Panc1 (cell line): Measurements from ENCODE around the gene MTA1. TPM values are rescaled to one million over a fixed set of nuclear protein-coding genes. Genes with fewer than 3 reads are reported as not detected.

ENCODE experiments used
- ATAC-seq: fragments of 200-7000 bp; cut with Tn5 transposase; 2 replicates; pipeline ENCODE4 v1.9.1; 2020; ENCODE audit warnings: mild to moderate bottlenecking, moderate library complexity
- BruUV-seq: library from RNA; stranded (reverse); fragments of 400-500 nt; replicated peaks from 2 replicates; lab custom pipeline; 2021; lab: Mats Ljungman, UMichigan
- CTCF ChIA-PET: fragments of 300-600 bp; sonication (Branson Sonifier 250); formaldehyde crosslinking; loops from one replicate; lab custom pipeline; 2022; ENCODE audit warnings: antibody characterized with exemption; lab: Charles Lee
- POLR2A ChIA-PET: fragments of 300-600 bp; sonication (Branson Sonifier 250); formaldehyde crosslinking; loops from one replicate; lab custom pipeline; 2022; ENCODE audit warnings: antibody characterized with exemption; lab: Charles Lee
- DNase-seq: peaks from one replicate; pipeline ENCODE4 v3.0.0-alpha.2; 2010; ENCODE audit warnings: low read depth, low spot score
- H3K27ac ChIP-seq: 2 replicates; pipeline ENCODE4 v1.5.1; 2011; ENCODE audit warnings: mild to moderate bottlenecking, low read length, inconsistent platforms
- H3K27me3 ChIP-seq: fragments of 200-500 bp; sonication (Bioruptor generic); 2 replicates; pipeline ENCODE4 v1.6.0; 2014; ENCODE audit warnings: low read length, inconsistent platforms; ENCODE audit not compliant: control insufficient read depth, insufficient read depth
- H3K36me3 ChIP-seq: fragments of 200-500 bp; sonication (Bioruptor generic); 2 replicates; pipeline ENCODE4 v1.5.1; 2014; ENCODE audit warnings: inconsistent platforms, mild to moderate bottlenecking, low read length, moderate library complexity; ENCODE audit not compliant: control insufficient read depth, insufficient read depth
- H3K4me1 ChIP-seq: 2 replicates; pipeline ENCODE4 v1.5.1; 2011; ENCODE audit warnings: inconsistent platforms, mild to moderate bottlenecking, low read length, moderate library complexity; ENCODE audit not compliant: control insufficient read depth, insufficient read depth
- H3K4me3 ChIP-seq, 2 experiments: 2 replicates each; pipeline ENCODE4 v1.5.1; 2011 to 2012; ENCODE audit warnings: low read depth in 2 of 2, low read length in 2 of 2, mild to moderate bottlenecking in 2 of 2, inconsistent platforms in 1 of 2, moderate library complexity in 1 of 2
- H3K9me3 ChIP-seq: fragments of 200-500 bp; sonication (Bioruptor generic); 2 replicates; pipeline ENCODE4 v1.5.1; 2014; ENCODE audit warnings: low read depth, mild to moderate bottlenecking, inconsistent platforms, low read length, moderate library complexity; ENCODE audit not compliant: control insufficient read depth, insufficient read depth
- POLR2AphosphoS5 ChIP-seq: IDR thresholded peaks from 2 replicates; pipeline ENCODE4 v1.6.1; 2012; ENCODE audit warnings: mild to moderate bottlenecking, low read depth, low read length, moderate library complexity
- SIN3A ChIP-seq: IDR thresholded peaks from 2 replicates; pipeline ENCODE4 v1.6.1; 2012; ENCODE audit warnings: low read depth, mild to moderate bottlenecking, low read length, moderate library complexity, borderline replicate concordance; ENCODE audit not compliant: insufficient read depth
- TCF7L2 ChIP-seq: IDR thresholded peaks from 2 replicates; pipeline ENCODE4 v1.6.1; 2011; ENCODE audit warnings: mild to moderate bottlenecking, low read depth, low read length, inconsistent platforms
- in situ Hi-C: cut with HindIII; loops from 2 replicates; pipeline ENCODE4 v1.10.0; 2016; ENCODE audit warnings: low sequenced_read_pairs, low pct_unique_long_range_greater_than_20kb
- intact Hi-C: fragments of 100-400 bp; cut with micrococcal nuclease; formaldehyde crosslinking; loops from one replicate; pipeline ENCODE4 v1.10.0; 2022; ENCODE audit not compliant: unreplicated experiment
- total RNA-seq: library from RNA; stranded (reverse); gene quantifications from one replicate; pipeline ENCODE4 v1.2.1, GENCODE V29; 2021; ENCODE audit not compliant: unreplicated experiment
- TF ChIP-seq, protein P1 (sequence below): fragments of 450-650 bp; IDR thresholded peaks from 2 replicates; pipeline ENCODE4 v1.5.1; 2017; ENCODE audit warnings: mild to moderate bottlenecking
- TF ChIP-seq, protein P2 (sequence below), 2 experiments: IDR thresholded peaks; 2 replicates each; pipeline ENCODE4 v1.6.1; 2011 to 2012; ENCODE audit warnings: low read depth in 2 of 2, control low read depth in 1 of 2, low read length in 1 of 2, mild to moderate bottlenecking in 1 of 2, moderate library complexity in 1 of 2; ENCODE audit not compliant: insufficient read depth in 1 of 2

Gene MTA1
- total RNA-seq, 1 experiment from 2014 or later, result 105 TPM

DNA sequence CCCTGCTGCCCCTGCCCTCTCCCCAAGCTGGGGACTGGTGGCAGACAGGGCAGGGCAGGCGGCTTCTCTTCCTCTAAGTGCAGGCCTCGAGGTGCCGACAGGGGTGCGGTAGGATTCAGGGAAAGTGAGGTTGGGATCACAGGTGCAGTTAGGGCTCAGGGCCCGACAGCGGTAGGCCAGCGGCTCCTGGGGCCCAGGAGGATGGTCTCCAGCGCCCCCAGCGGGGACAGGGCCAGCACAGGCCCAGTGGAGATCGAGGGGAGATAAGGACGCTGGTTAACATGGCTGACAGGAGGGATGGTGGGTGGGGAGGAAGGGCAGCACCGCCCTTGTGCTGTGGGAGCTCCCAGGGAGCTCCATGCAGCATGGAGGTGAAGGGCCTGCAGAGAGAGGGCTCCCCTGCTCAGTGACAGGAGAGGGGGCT, 66.1 kb downstream of the MTA1 start:
- BruUV-seq, result no TSS peak
- TF ChIP-seq, protein P1, sequence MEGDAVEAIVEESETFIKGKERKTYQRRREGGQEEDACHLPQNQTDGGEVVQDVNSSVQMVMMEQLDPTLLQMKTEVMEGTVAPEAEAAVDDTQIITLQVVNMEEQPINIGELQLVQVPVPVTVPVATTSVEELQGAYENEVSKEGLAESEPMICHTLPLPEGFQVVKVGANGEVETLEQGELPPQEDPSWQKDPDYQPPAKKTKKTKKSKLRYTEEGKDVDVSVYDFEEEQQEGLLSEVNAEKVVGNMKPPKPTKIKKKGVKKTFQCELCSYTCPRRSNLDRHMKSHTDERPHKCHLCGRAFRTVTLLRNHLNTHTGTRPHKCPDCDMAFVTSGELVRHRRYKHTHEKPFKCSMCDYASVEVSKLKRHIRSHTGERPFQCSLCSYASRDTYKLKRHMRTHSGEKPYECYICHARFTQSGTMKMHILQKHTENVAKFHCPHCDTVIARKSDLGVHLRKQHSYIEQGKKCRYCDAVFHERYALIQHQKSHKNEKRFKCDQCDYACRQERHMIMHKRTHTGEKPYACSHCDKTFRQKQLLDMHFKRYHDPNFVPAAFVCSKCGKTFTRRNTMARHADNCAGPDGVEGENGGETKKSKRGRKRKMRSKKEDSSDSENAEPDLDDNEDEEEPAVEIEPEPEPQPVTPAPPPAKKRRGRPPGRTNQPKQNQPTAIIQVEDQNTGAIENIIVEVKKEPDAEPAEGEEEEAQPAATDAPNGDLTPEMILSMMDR, result peak; percentile 78
- TF ChIP-seq SIN3A (no peak), TCF7L2 (no peak), POLR2AphosphoS5 (no peak)
- TF ChIP-seq, protein P2, sequence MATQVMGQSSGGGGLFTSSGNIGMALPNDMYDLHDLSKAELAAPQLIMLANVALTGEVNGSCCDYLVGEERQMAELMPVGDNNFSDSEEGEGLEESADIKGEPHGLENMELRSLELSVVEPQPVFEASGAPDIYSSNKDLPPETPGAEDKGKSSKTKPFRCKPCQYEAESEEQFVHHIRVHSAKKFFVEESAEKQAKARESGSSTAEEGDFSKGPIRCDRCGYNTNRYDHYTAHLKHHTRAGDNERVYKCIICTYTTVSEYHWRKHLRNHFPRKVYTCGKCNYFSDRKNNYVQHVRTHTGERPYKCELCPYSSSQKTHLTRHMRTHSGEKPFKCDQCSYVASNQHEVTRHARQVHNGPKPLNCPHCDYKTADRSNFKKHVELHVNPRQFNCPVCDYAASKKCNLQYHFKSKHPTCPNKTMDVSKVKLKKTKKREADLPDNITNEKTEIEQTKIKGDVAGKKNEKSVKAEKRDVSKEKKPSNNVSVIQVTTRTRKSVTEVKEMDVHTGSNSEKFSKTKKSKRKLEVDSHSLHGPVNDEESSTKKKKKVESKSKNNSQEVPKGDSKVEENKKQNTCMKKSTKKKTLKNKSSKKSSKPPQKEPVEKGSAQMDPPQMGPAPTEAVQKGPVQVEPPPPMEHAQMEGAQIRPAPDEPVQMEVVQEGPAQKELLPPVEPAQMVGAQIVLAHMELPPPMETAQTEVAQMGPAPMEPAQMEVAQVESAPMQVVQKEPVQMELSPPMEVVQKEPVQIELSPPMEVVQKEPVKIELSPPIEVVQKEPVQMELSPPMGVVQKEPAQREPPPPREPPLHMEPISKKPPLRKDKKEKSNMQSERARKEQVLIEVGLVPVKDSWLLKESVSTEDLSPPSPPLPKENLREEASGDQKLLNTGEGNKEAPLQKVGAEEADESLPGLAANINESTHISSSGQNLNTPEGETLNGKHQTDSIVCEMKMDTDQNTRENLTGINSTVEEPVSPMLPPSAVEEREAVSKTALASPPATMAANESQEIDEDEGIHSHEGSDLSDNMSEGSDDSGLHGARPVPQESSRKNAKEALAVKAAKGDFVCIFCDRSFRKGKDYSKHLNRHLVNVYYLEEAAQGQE (IDR thresholded peaks at IDR 0.05; ENCODE audit: insufficient read depth in 1 of 2, low read depth in 2 of 2, low read length in 1 of 2), result no peak
- POLR2A ChIA-PET, result no interaction called here
- Histone ChIP-seq H3K4me3 (peak overlapping the region in 1 of 2 experiments; percentile 67; a peak in 2 of 4 replicates), H3K36me3 (no peaks in the 10 kb centered on the region; the same call in 1 of the 2 replicates), H3K27me3 (no peaks in the 10 kb centered on the region), H3K9me3 (no peaks in the 10 kb centered on the region), H3K4me1 (peaks cover 46% of the 10 kb centered on the region), H3K27ac (peak overlapping the region; percentile 63)
- peak; percentile 9 for ATAC-seq
- DNase-seq, result no peak
- CTCF ChIA-PET, result interaction anchor here (1.5 kb wide), 1 partner anchor 17 kb away, joined by 3 read pairs; no protein-coding TSS in a partner anchor
- in situ Hi-C loops, result no loop called here
- intact Hi-C loops, result loop anchor here (10.0 kb wide), 1 partner anchor 111 kb away; no protein-coding TSS in a partner anchor

DNA sequence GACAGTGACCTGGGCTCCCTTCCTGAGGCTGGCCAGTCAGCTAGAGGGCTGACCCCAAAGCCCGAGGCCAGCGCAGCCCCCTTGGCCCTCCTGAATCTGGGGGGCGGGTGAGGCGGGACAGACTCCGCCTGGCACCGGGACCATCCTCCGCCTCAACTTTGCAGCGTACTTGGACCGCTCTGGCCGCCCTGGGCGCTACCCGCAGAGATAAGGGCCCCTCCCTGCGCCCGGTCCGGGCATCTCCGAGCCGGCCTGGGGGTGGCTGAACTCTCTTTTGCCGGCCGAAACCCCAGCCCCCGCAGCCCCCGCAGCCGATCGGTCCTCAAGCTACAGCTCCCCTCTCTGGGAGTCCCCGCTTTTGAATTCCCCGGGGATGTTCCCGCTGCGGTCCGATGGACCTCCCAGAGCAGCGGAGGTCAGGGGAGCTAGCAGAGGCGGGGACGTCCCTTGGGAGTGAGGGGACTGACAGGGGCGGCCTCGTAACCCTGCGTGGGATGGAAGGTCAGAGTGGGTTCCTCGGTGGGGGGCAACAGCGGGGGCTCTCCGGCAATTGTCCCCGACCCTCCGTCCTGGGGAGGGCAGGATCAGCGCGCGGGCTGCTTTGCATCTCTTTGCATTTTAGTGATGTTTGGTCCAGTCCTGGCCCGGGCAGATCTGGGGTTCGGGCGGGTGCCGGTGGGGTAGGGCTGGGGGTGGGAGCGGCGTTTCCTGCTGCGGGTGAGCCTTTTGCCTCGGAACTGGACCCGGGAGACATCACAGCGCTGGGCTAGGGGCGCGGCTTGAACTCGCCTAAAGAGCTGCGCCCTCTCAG, 66.7 kb downstream of the MTA1 start, which contains the start of gene CRIP1:
Gene CRIP1 (plus strand): TSS at position 724 of the 811 bp plus-strand sequence. CDS start 374 bp downstream, outside the sequence.
- Histone ChIP-seq H3K27me3 (no peaks in the 10 kb centered on the region), H3K4me1 (peaks cover 41% of the 10 kb centered on the region), H3K36me3 (no peaks in the 10 kb centered on the region; the same call in 1 of the 2 replicates), H3K9me3 (no peaks in the 10 kb centered on the region), H3K27ac (peak within 1 kb of the TSS; percentile 80), H3K4me3 (peak within 1 kb of the TSS; percentile 58 to 67)
- TF ChIP-seq, protein P1, result no peak; the same call in 1 of the 2 replicates
- TF ChIP-seq POLR2AphosphoS5, result no peak
- no peak for TF ChIP-seq SIN3A
- TF ChIP-seq TCF7L2, result no peak
- TF ChIP-seq, protein P2 (IDR thresholded peaks at IDR 0.05; ENCODE audit: insufficient read depth in 1 of 2, low read depth in 2 of 2, low read length in 1 of 2), result no peak
- no peak for DNase-seq
- POLR2A ChIA-PET, result no interaction called here
- intact Hi-C loops, result loop anchor here (10.0 kb wide), 1 partner anchor 112 kb away; no protein-coding TSS in a partner anchor
- no TSS peak for BruUV-seq
- no peak for ATAC-seq
- in situ Hi-C loops, result no loop called here
- CTCF ChIA-PET, result interaction anchor here (1.5 kb wide), 1 partner anchor 17 kb away, joined by 3 read pairs; no protein-coding TSS in a partner anchor
